Heart left ventricle (tissue), 13 donors: ENCODE results near the gene RUNX2.

Experiments used
- POLR2A ChIP-seq, 2 donors: fragments of 450-650 bp; IDR thresholded peaks; one replicate each; pipeline ENCODE4 v1.6.1; 2017; ENCODE audit warnings: antibody characterized with exemption in 2 of 2, mild to moderate bottlenecking in 2 of 2, moderate library complexity in 2 of 2
- TF ChIP-seq, protein P1 (sequence below), 12 donors: fragments of 200-600 bp; sonication (generic) in 4 of 12; IDR thresholded peaks; one replicate each; pipeline versions ENCODE4 v1.5.0 to v1.8.0; 2018 to 2022; ENCODE audit warnings: antibody characterized with exemption in 12 of 12, mild to moderate bottlenecking in 5 of 12
- donor health status: ischemic (EF 13 %, LVEDD 7.1; RV severe dilation, severe dysfunction).
- donor health status: DM: no; HTN: yes; CAD: no.
- donor health status: DM: no; HTN: no; CAD: no.
- donor health status: ischemic (EF 25% LVEDD 6.9; RV normal size, moderate dysfunction).
- donor health status: ischemic (EF 25% LVEDD 5.7; RV mildly dilated, moderate dysfunction).
- donor health status: ischemic (EF 35%, LVEDD 5.7; RV mildly dilated, moderate dysfunction).
- donor health status: nonischemic (EF 11% LVEDD 7.7; RV severe dilation, severe dysfunction).
- donor health status: DM: yes; HTN: yes; CAD: no.
- donor health status: PGD.
- donor health status: ischemic (EF 29% LVEDD 5.4; RV normal size, mild dysfunction).
- donor health status: nonischemic (EF 23%, LVEDD 6.1; RV moderate dilation, normal function).

DNA sequence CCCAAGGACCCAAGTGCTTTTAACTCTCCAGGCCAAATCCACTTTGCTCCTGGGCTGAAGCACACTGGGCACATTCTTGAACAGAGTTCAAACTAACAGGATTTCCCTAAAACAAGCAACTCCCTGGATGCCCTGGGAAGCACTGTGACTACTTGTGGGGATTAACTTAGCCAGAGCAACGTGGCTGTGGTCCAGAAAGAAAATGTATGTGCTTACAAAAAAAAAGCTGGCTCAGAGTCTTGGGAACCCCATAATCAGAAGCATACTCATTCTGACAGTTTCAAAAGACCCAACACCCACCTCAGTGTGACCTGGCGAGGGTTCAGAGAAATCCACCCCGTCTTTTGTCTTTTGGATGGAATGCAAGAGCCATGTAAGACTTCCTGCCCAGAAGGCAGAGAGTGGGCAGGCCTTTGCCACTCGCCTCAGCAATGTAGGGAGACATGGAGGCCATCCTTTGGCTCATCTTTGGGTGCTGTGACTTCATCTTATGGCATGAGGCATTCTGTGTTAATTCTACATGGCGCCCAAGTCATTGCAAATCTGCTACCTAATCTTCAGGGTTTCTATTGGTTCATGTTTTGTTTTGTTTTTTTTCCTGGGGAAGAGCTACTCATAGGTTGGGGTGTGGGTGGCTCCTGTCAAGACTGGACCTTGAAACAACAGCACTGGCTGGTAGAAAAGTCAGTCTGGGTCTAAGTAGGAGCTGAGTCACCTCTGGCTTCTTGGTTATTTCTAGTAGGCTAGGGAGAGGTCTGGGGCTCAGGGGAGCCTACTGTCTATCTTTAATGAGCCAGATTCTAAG is 298.2 kb downstream of the RUNX2 start:
- no peak for TF ChIP-seq POLR2A (IDR thresholded peaks at IDR 0.05)
- TF ChIP-seq, protein P1, sequence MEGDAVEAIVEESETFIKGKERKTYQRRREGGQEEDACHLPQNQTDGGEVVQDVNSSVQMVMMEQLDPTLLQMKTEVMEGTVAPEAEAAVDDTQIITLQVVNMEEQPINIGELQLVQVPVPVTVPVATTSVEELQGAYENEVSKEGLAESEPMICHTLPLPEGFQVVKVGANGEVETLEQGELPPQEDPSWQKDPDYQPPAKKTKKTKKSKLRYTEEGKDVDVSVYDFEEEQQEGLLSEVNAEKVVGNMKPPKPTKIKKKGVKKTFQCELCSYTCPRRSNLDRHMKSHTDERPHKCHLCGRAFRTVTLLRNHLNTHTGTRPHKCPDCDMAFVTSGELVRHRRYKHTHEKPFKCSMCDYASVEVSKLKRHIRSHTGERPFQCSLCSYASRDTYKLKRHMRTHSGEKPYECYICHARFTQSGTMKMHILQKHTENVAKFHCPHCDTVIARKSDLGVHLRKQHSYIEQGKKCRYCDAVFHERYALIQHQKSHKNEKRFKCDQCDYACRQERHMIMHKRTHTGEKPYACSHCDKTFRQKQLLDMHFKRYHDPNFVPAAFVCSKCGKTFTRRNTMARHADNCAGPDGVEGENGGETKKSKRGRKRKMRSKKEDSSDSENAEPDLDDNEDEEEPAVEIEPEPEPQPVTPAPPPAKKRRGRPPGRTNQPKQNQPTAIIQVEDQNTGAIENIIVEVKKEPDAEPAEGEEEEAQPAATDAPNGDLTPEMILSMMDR (IDR thresholded peaks at IDR 0.05): no peak
